Glomerular endothelial cell (primary cell): ENCODE data around the gene ANKRD36. TPM values are rescaled to one million over a fixed set of nuclear protein-coding genes. Genes with fewer than 3 reads are reported as not detected.
A peak's percentile ranks its signal among the peaks of the same experiment; 100 is the strongest.
"Not testable (repeated sequence)": the region's sequence is repeated elsewhere in the genome, so short reads cannot be mapped to it uniquely, and the experiment has no call there.

ENCODE experiments used
- DNase-seq: peaks from one replicate; pipeline ENCODE4 v3.0.0-alpha.2; 2011; ENCODE audit warnings: low read depth, low spot score; ENCODE audit errors: extremely low read depth
- total RNA-seq: library from RNA; depleted of rRNA; stranded (reverse); fragments of >200 nt; gene quantifications from 2 replicates; pipeline ENCODE4 v1.2.3, GENCODE V29; 2015

ANKRD36 gene
- total RNA-seq, 1 donor from 2014 or later: 31.7 TPM

GRCh38 chr2:97112320-97113049 lies 468 bp upstream of the ANKRD36 start:
- not testable (repeated sequence) for DNase-seq

GRCh38 chr2:97113882-97114255 lies 916 bp downstream of the ANKRD36 start:
- DNase-seq: not testable (repeated sequence)

GRCh38 chr2:97129090-97129489 lies 16.1 kb downstream of the ANKRD36 start:
- DNase-seq: not testable (repeated sequence)

GRCh38 chr2:97144016-97144415 lies 31.1 kb downstream of the ANKRD36 start:
- DNase-seq: not testable (repeated sequence)

GRCh38 chr2:97166548-97166947 lies 53.6 kb downstream of the ANKRD36 start:
- DNase-seq: not testable (repeated sequence)

- DNase-seq: not testable (repeated sequence)
Measured at GRCh38 chr2:97167938-97168337, 55.0 kb downstream of the ANKRD36 start.

GRCh38 chr2:97168583-97168982 lies 55.6 kb downstream of the ANKRD36 start:
- not testable (repeated sequence) for DNase-seq

GRCh38 chr2:97180391-97180790 lies 67.4 kb downstream of the ANKRD36 start:
- not testable (repeated sequence) for DNase-seq

GRCh38 chr2:97195349-97195748 lies 82.4 kb downstream of the ANKRD36 start:
- peak; percentile 72 for DNase-seq

- peak; percentile 65 for DNase-seq
Measured at GRCh38 chr2:97197251-97197650, 84.3 kb downstream of the ANKRD36 start.

- DNase-seq: not testable (repeated sequence)
Measured at GRCh38 chr2:97200887-97201286, 87.9 kb downstream of the ANKRD36 start.

GRCh38 chr2:97202643-97203250 lies 89.8 kb downstream of the ANKRD36 start:
- not testable (repeated sequence) for DNase-seq

GRCh38 chr2:97210325-97210724 lies 97.4 kb downstream of the ANKRD36 start:
- no peak for DNase-seq

- not testable (repeated sequence) for DNase-seq
Measured at GRCh38 chr2:97215025-97215424, 102.1 kb downstream of the ANKRD36 start.

GRCh38 chr2:97230848-97231585 lies 118.1 kb downstream of the ANKRD36 start:
- not testable (repeated sequence) for DNase-seq

- not testable (repeated sequence) for DNase-seq
Measured at GRCh38 chr2:97232981-97233380, 120.0 kb downstream of the ANKRD36 start.

GRCh38 chr2:97233660-97234295 lies 120.8 kb downstream of the ANKRD36 start:
- not testable (repeated sequence) for DNase-seq

- DNase-seq: not testable (repeated sequence)
Measured at GRCh38 chr2:97261192-97261591, 148.2 kb downstream of the ANKRD36 start.

- DNase-seq: not testable (repeated sequence)
Measured at GRCh38 chr2:97266449-97266848, 153.5 kb downstream of the ANKRD36 start.

GRCh38 chr2:97267411-97268074 lies 154.6 kb downstream of the ANKRD36 start:
- no peak for DNase-seq
